Gastrocnemius medialis (tissue), 4 donors: ENCODE measurements around the gene MED13L. TPM values are rescaled to one million over a fixed set of nuclear protein-coding genes. Genes with fewer than 3 reads are reported as not detected.
A peak's percentile ranks its signal among the peaks of the same experiment; 100 is the strongest.

Experiments
- ATAC-seq, 2 donors: fragments of 150-250 bp; one replicate each; pipeline ENCODE4 v1.9.1; 2016
- DNase-seq, 2 donors: peaks; one replicate each; pipeline ENCODE4 v3.0.0-alpha.2; 2019
- H3K27ac ChIP-seq, 4 donors: fragments of 200-600 bp; sonication (generic); 1 replicate in 1 of 4; 2 replicates in 3 of 4; pipeline ENCODE4 v1.5.1; 2016 to 2018; ENCODE audit warnings: mild to moderate bottlenecking in 2 of 4, moderate library complexity in 1 of 4
- H3K27me3 ChIP-seq, 3 donors: fragments of 200-600 bp; sonication (generic) in 2 of 3; 1 replicate in 1 of 3; 2 replicates in 2 of 3; pipeline versions ENCODE4 v1.5.1 to v1.6.0; 2016 to 2019; ENCODE audit warnings: mild to moderate bottlenecking in 1 of 3, moderate library complexity in 1 of 3
- H3K36me3 ChIP-seq, 2 donors: fragments of 200-600 bp; sonication (generic) in 1 of 2; one replicate each; pipeline ENCODE4 v1.5.1; 2017 to 2018
- H3K4me1 ChIP-seq, 2 donors: fragments of 200-600 bp; sonication (generic) in 1 of 2; one replicate each; pipeline ENCODE4 v1.5.1; 2016 to 2017; ENCODE audit warnings: mild to moderate bottlenecking in 2 of 2
- H3K4me3 ChIP-seq, 4 donors: fragments of 200-600 bp; sonication (generic) in 3 of 4; 1 replicate in 1 of 4; 2 replicates in 3 of 4; pipeline ENCODE4 v1.5.1; 2016 to 2019; ENCODE audit warnings: mild to moderate bottlenecking in 2 of 4
- H3K9me3 ChIP-seq, 3 donors: fragments of 200-600 bp; sonication (generic) in 2 of 3; 1 replicate in 1 of 3; 2 replicates in 2 of 3; pipeline ENCODE4 v1.5.1; 2016 to 2019
- POLR2A ChIP-seq, 2 donors: fragments of 450-650 bp; IDR thresholded peaks; one replicate each; pipeline ENCODE4 v1.6.1; 2017; ENCODE audit warnings: antibody characterized with exemption in 2 of 2, mild to moderate bottlenecking in 2 of 2, moderate library complexity in 2 of 2
- in situ Hi-C, 4 donors: fragments of 200-750 bp; cut with MboI; loops; one replicate each; pipeline versions ENCODE4 v1.15.0 to v1.8.0; 2017; ENCODE audit warnings: low sequenced_read_pairs in 4 of 4
- intact Hi-C: fragments of 100-400 bp; cut with DNase I; formaldehyde crosslinking; loops from one replicate; pipeline ENCODE4 v1.15.1; 2023; ENCODE audit warnings: low total_unique reads
- total RNA-seq, 4 donors: library from RNA; depleted of rRNA; stranded (reverse); fragments of >200 nt; gene quantifications; one replicate each; pipeline versions ENCODE4 v1.1.0 to v1.2.3, GENCODE V29; 2016
- TF ChIP-seq, protein P1 (sequence below), 5 experiments: fragments of 450-650 bp in 3 of 5; fragments of 200-600 bp in 2 of 5; sonication (generic) in 2 of 5; IDR thresholded peaks in 4 of 5; conservative IDR thresholded peaks in 1 of 5; 1 replicate in 4 of 5; 2 replicates in 1 of 5; pipeline ENCODE4 v1.5.1; 2016 to 2019; ENCODE audit warnings: antibody characterized with exemption in 5 of 5, mild to moderate bottlenecking in 3 of 5, moderate library complexity in 3 of 5

MED13L gene
- total RNA-seq, 4 donors from 2014 or later, result 59.5 to 92.6 (median 74.1) TPM

DNA sequence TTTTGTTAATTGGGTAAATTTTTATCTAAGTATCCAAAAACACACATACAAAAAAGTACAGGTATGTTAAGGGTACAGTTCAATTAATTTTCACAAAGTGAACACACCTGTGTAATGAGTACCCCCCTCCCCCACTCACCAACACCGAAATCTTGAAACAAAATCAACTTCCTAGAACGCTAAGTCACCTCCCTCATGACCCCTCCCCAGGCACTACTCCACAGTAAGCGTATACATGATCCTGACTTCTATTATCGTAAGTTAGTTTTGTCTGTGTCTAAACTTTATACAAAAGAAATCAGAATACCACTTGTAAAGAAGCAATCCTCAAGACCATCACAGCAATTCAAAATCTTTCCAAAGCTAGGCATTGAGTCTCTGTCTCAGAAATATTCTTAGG lies 100.5 kb downstream of the MED13L start:
- TF ChIP-seq, protein P1, sequence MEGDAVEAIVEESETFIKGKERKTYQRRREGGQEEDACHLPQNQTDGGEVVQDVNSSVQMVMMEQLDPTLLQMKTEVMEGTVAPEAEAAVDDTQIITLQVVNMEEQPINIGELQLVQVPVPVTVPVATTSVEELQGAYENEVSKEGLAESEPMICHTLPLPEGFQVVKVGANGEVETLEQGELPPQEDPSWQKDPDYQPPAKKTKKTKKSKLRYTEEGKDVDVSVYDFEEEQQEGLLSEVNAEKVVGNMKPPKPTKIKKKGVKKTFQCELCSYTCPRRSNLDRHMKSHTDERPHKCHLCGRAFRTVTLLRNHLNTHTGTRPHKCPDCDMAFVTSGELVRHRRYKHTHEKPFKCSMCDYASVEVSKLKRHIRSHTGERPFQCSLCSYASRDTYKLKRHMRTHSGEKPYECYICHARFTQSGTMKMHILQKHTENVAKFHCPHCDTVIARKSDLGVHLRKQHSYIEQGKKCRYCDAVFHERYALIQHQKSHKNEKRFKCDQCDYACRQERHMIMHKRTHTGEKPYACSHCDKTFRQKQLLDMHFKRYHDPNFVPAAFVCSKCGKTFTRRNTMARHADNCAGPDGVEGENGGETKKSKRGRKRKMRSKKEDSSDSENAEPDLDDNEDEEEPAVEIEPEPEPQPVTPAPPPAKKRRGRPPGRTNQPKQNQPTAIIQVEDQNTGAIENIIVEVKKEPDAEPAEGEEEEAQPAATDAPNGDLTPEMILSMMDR (IDR thresholded peaks at IDR 0.05 in 4 of 5, conservative IDR thresholded peaks at IDR 0.05 in 1 of 5), result no peak
- TF ChIP-seq POLR2A (IDR thresholded peaks at IDR 0.05), result no peak
- Histone ChIP-seq H3K9me3 (no peaks in the 10 kb centered on the region), H3K27ac (no peak overlapping the region), H3K4me3 (no peak overlapping the region), H3K36me3 (no peaks in the 10 kb centered on the region), H3K4me1 (peaks cover 57 to 63% of the 10 kb centered on the region in 2 donors), H3K27me3 (no peaks in the 10 kb centered on the region)
- no peak for DNase-seq
- intact Hi-C loops (no loop called here), in situ Hi-C loops (no loop called here)
- no peak for ATAC-seq

DNA sequence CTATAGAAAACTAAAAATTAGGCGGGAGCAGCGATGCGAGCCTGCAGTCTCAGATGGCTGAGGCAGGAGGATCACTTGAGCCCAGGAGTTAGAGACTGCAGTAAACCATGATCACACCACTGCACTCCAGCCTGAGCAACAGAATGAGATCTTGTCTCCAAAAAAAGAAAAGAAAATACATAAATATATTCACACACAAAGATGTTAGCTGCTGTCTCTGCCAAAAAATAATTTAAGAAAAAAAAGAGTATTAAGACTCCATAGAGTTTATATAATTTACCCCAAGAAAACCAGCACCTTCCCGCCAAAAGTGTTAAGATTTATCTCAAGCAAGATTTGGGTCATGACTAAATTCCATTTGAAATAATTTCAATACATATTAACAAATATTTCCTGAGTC lies 102.6 kb downstream of the MED13L start:
- ATAC-seq (no peak), DNase-seq (no peak)
- H3K9me3 ChIP-seq, result no peaks in the 10 kb centered on the region
- peak overlapping the region in 1 of 4 donors; percentile 12 for H3K27ac ChIP-seq
- intact Hi-C loops, result no loop called here
- in situ Hi-C loops, result no loop called here
- no peak overlapping the region for H3K4me3 ChIP-seq
- no peaks in the 10 kb centered on the region for H3K36me3 ChIP-seq
- H3K4me1 ChIP-seq, result peaks cover 59 to 62% of the 10 kb centered on the region in 2 donors
- no peaks in the 10 kb centered on the region for H3K27me3 ChIP-seq
- TF ChIP-seq POLR2A (IDR thresholded peaks at IDR 0.05), result no peak
- TF ChIP-seq, protein P1 (IDR thresholded peaks at IDR 0.05 in 4 of 5, conservative IDR thresholded peaks at IDR 0.05 in 1 of 5), result no peak

- in situ Hi-C loops, result no loop called here
- TF ChIP-seq, protein P1 (IDR thresholded peaks at IDR 0.05 in 4 of 5, conservative IDR thresholded peaks at IDR 0.05 in 1 of 5), result no peak
- TF ChIP-seq POLR2A (IDR thresholded peaks at IDR 0.05), result no peak
- intact Hi-C loops, result no loop called here
- Histone ChIP-seq H3K27ac (no peak overlapping the region), H3K4me3 (no peak overlapping the region), H3K36me3 (no peaks in the 10 kb centered on the region), H3K4me1 (peaks cover 50 to 58% of the 10 kb centered on the region in 2 donors), H3K27me3 (no peaks in the 10 kb centered on the region), H3K9me3 (no peaks in the 10 kb centered on the region)
- ATAC-seq (no peak), DNase-seq (no peak)
Observed at GRCh38 chr12:116174006-116174405, 103.5 kb downstream of the MED13L start.

GRCh38 chr12:116172224-116172849 lies 105.2 kb downstream of the MED13L start:
- intact Hi-C loops (no loop called here), in situ Hi-C loops (no loop called here)
- DNase-seq (no peak), ATAC-seq (peak in 1 of 2 donors; percentile 53)
- Histone ChIP-seq H3K27me3 (no peaks in the 10 kb centered on the region), H3K27ac (peak overlapping the region in 1 of 4 donors; percentile 58), H3K9me3 (no peaks in the 10 kb centered on the region), H3K4me1 (peaks cover 49 to 66% of the 10 kb centered on the region in 2 donors), H3K36me3 (no peaks in the 10 kb centered on the region), H3K4me3 (peak overlapping the region in 1 of 4 donors; percentile 14)
- TF ChIP-seq, protein P1 (IDR thresholded peaks at IDR 0.05 in 4 of 5, conservative IDR thresholded peaks at IDR 0.05 in 1 of 5), result no peak
- TF ChIP-seq POLR2A (IDR thresholded peaks at IDR 0.05), result no peak

- ATAC-seq (no peak), DNase-seq (no peak)
Observed at GRCh38 chr12:116171549-116171948, 105.9 kb downstream of the MED13L start.

More at GRCh38 chr12:116171549-116171948, 105.9 kb downstream of the MED13L start:
- TF ChIP-seq, protein P1 (IDR thresholded peaks at IDR 0.05 in 4 of 5, conservative IDR thresholded peaks at IDR 0.05 in 1 of 5), result no peak
- TF ChIP-seq POLR2A (IDR thresholded peaks at IDR 0.05), result no peak
- Histone ChIP-seq H3K4me3 (no peak overlapping the region), H3K36me3 (no peaks in the 10 kb centered on the region), H3K9me3 (no peaks in the 10 kb centered on the region), H3K4me1 (peaks cover 45 to 68% of the 10 kb centered on the region in 2 donors), H3K27ac (peak overlapping the region in 1 of 4 donors; percentile 58), H3K27me3 (no peaks in the 10 kb centered on the region)
- intact Hi-C loops, result no loop called here
- in situ Hi-C loops, result no loop called here
